Prostate gland (tissue), 2 donors: Measurements from ENCODE around the gene UST. TPM values are rescaled to one million over a fixed set of nuclear protein-coding genes. Genes with fewer than 3 reads are reported as not detected.

Source experiments
- DNase-seq: peaks from one replicate; pipeline ENCODE4 v3.0.0-alpha.2; 2019; ENCODE audit warnings: low spot score
- H3K27ac ChIP-seq, 2 donors: fragments of 200-600 bp; sonication (generic); 2 replicates each; pipeline ENCODE4 v1.5.1; 2017 to 2019
- H3K27me3 ChIP-seq: fragments of 200-600 bp; sonication (generic); replicated peaks from 2 replicates; pipeline ENCODE4 v1.5.1; 2019; ENCODE audit not compliant: insufficient read depth
- H3K36me3 ChIP-seq, 2 donors: fragments of 200-600 bp; sonication (generic); 1 replicate in 1 of 2; 2 replicates in 1 of 2; pipeline versions ENCODE4 v1.5.1 to v1.8.1; 2017 to 2019
- H3K4me1 ChIP-seq: fragments of 200-600 bp; sonication (generic); replicated peaks from 2 replicates; pipeline ENCODE4 v1.5.1; 2019
- H3K4me3 ChIP-seq, 2 donors: fragments of 200-600 bp; sonication (generic); 2 replicates each; pipeline ENCODE4 v1.5.1; 2017 to 2019
- H3K9me3 ChIP-seq: fragments of 200-600 bp; sonication (generic); 2 replicates; pipeline ENCODE4 v1.5.1; 2017
- POLR2A ChIP-seq: fragments of 450-650 bp; IDR thresholded peaks from one replicate; pipeline ENCODE4 v1.6.1; 2016; ENCODE audit warnings: antibody characterized with exemption, mild to moderate bottlenecking
- POLR2AphosphoS5 ChIP-seq: sonication (generic); formaldehyde crosslinking; IDR thresholded peaks from one replicate; pipeline ENCODE4 v1.6.1; 2017; ENCODE audit warnings: antibody characterized with exemption
- WGBS: methylation state at CpG from one replicate; pipeline ENCODE4 v1.1.5; 2018; 5-methylcytosine and 5-hydroxymethylcytosine counted together
- intact Hi-C: fragments of 100-400 bp; cut with DNase I; formaldehyde crosslinking; loops from one replicate; pipeline ENCODE4 v1.14.2; 2022
- total RNA-seq, 2 donors: library from RNA; depleted of rRNA; stranded (reverse); fragments of >200 nt; gene quantifications; one replicate each; pipeline ENCODE4 v1.1.0, GENCODE V29; 2016
- TF ChIP-seq, protein P1 (sequence below), 4 experiments: fragments of 200-600 bp in 2 of 4; fragments of 450-650 bp in 2 of 4; sonication (generic) in 2 of 4; IDR thresholded peaks; 1 replicate in 3 of 4; 2 replicates in 1 of 4; pipeline ENCODE4 v1.5.1; 2016 to 2019; ENCODE audit warnings: antibody characterized with exemption in 4 of 4, mild to moderate bottlenecking in 2 of 4, moderate library complexity in 2 of 4

The UST gene
- total RNA-seq, 2 donors from 2014 or later = 6.6 to 12.9 TPM

DNA sequence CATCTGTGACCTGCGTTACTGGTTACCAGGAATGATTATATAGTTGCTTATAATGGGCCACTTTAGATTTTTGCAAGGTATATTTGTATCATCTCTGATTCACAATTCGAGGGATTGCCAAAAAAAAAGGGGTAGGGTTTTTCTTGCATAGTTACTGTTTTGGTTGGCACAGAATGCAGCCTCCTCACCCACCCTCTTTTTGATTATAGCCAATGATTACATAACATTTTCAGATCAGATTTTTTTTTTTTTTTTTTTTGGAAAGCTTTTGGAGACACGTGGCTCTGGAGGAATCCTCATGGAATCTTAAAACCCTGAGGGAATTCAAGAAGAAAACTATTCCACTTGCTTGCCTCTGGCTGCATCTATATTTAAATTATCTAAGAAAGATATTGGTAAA is 53.7 kb downstream of the UST start:
- DNase-seq = no peak
- TF ChIP-seq POLR2AphosphoS5 (no peak), POLR2A (no peak)
- TF ChIP-seq, protein P1, sequence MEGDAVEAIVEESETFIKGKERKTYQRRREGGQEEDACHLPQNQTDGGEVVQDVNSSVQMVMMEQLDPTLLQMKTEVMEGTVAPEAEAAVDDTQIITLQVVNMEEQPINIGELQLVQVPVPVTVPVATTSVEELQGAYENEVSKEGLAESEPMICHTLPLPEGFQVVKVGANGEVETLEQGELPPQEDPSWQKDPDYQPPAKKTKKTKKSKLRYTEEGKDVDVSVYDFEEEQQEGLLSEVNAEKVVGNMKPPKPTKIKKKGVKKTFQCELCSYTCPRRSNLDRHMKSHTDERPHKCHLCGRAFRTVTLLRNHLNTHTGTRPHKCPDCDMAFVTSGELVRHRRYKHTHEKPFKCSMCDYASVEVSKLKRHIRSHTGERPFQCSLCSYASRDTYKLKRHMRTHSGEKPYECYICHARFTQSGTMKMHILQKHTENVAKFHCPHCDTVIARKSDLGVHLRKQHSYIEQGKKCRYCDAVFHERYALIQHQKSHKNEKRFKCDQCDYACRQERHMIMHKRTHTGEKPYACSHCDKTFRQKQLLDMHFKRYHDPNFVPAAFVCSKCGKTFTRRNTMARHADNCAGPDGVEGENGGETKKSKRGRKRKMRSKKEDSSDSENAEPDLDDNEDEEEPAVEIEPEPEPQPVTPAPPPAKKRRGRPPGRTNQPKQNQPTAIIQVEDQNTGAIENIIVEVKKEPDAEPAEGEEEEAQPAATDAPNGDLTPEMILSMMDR (IDR thresholded peaks at IDR 0.05) = no peak
- Histone ChIP-seq H3K27me3 (no peaks in the 10 kb centered on the region), H3K4me3 (no peak overlapping the region), H3K9me3 (no peaks in the 10 kb centered on the region), H3K36me3 (no peaks in the 10 kb centered on the region), H3K27ac (no peak overlapping the region), H3K4me1 (no peaks in the 10 kb centered on the region)
- 22% methylated on average over 3 of the region's 3 CpGs for WGBS
- intact Hi-C loops = no loop called here

DNA sequence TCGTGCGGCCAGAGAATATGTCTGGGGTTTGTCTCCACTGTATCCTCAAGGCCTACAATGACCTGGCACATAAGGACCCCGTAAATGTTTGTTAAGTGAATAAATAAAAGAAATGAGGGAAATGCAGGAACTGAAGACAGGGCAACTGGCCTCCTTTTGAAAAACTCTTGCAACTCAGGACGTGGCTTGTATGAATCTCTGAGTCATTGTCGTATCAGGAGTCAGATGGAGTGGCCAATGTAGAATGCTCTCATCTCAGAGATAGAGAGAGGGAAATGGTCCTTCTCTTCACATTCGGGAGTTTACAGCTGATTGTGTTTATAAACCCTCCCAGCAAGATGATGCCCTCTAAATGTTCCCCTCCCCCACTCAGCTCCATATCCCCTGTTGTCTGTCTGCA is 57.1 kb downstream of the UST start:
- no peaks in the 10 kb centered on the region for H3K9me3 ChIP-seq
- DNase-seq = no peak
- 80% methylated on average over 6 of the region's 6 CpGs for WGBS
- no peak overlapping the region for H3K4me3 ChIP-seq
- no peaks in the 10 kb centered on the region for H3K36me3 ChIP-seq
- H3K27me3 ChIP-seq = no peaks in the 10 kb centered on the region
- H3K27ac ChIP-seq = no peak overlapping the region
- TF ChIP-seq POLR2A (no peak), POLR2AphosphoS5 (no peak)
- TF ChIP-seq, protein P1 (IDR thresholded peaks at IDR 0.05) = no peak
- peaks cover 5% of the 10 kb centered on the region for H3K4me1 ChIP-seq
- intact Hi-C loops = no loop called here

DNA sequence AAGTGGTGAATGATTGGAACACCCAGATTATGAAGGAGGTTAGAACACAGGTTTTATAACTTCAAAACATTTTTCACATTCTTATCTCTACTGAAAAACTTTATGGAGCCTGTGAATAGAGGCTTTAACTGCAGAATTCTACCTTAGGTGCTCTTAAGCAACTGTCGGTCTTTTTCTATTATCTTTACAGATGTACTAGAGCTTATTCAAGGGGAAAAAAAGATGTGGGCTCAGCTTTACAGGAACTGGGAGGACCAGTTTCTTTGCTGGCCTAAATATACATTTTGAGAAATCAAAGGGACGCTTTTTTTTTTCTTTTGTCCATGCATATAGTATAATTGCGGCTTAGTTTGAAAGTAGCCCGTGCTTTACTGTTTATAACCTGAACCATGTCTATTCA is 58.9 kb downstream of the UST start:
- intact Hi-C loops = no loop called here
- H3K27ac ChIP-seq = no peak overlapping the region
- TF ChIP-seq, protein P1 (IDR thresholded peaks at IDR 0.05) = no peak
- no peak for TF ChIP-seq POLR2A
- peaks cover 5% of the 10 kb centered on the region for H3K4me1 ChIP-seq
- H3K27me3 ChIP-seq = no peaks in the 10 kb centered on the region
- no peak for DNase-seq
- 48% methylated on average over 4 of the region's 4 CpGs for WGBS
- H3K36me3 ChIP-seq = no peaks in the 10 kb centered on the region
- no peaks in the 10 kb centered on the region for H3K9me3 ChIP-seq
- no peak overlapping the region for H3K4me3 ChIP-seq

DNA sequence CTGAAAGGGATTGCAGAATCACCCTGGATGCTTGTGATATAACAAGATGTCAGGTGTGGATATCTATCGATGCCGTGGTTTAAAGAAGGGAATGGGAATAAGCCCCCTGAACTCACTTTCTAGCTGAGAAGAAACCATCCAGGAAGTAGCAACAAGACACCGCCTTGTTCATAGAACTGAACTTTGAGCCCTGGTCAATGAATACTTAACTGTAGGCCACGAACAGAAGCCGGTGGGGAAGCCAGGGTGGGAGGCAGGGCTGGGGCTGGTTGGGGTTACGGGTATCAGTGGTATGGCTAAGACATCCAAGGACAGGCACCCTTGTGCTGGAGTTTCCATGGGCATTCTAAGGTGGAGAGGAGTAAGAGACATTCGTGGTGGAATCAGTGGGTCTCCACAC is 61.0 kb downstream of the UST start:
- H3K9me3 ChIP-seq = no peaks in the 10 kb centered on the region
- no peaks in the 10 kb centered on the region for H3K27me3 ChIP-seq
- peaks cover 5% of the 10 kb centered on the region for H3K4me1 ChIP-seq
- no peak overlapping the region for H3K4me3 ChIP-seq
- intact Hi-C loops = no loop called here
- H3K27ac ChIP-seq = no peak overlapping the region
- TF ChIP-seq, protein P1 (IDR thresholded peaks at IDR 0.05) = no peak
- TF ChIP-seq POLR2AphosphoS5 (no peak), POLR2A (no peak)
- 95% methylated on average over 7 of the region's 7 CpGs for WGBS
- no peaks in the 10 kb centered on the region for H3K36me3 ChIP-seq
- no peak for DNase-seq

DNA sequence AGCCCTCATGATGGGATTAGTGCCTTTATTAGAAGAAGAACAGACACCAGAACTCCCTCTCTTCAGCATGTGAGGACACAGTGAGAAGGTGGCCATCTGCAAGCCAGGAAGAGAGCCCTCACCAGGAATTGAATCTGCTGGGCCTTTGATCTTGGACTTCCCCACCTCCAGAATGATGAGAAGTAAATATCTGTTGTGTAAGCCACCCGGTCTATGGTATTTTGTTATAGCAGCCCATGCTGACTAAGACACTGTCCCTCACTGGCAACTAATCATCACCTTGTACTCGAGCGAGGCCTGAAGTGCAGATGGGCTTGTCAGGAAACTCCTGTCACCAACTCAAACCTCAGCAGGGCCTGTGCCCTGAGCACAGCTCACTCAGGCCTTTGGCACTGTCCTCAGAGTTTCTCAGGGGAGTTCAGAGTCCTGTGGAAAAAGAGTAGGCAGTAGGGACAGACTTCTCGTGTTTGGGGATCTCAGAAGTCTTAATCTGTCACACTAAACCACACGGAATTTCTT is 62.0 kb downstream of the UST start:
- WGBS = 96% methylated on average over 5 of the region's 5 CpGs
- no peaks in the 10 kb centered on the region for H3K27me3 ChIP-seq
- H3K9me3 ChIP-seq = no peaks in the 10 kb centered on the region
- H3K27ac ChIP-seq = no peak overlapping the region
- intact Hi-C loops = no loop called here
- H3K4me1 ChIP-seq = peaks cover 5% of the 10 kb centered on the region
- DNase-seq = no peak
- no peak for TF ChIP-seq POLR2AphosphoS5
- TF ChIP-seq POLR2A = no peak
- TF ChIP-seq, protein P1 (IDR thresholded peaks at IDR 0.05) = no peak
- no peaks in the 10 kb centered on the region for H3K36me3 ChIP-seq
- H3K4me3 ChIP-seq = no peak overlapping the region
